Hepatocyte (in vitro differentiated cells): ENCODE data around the gene MED9.

Experiments
- EZH2 ChIP-seq: fragments of 200-600 bp; sonication (generic); IDR thresholded peaks from 2 replicates; pipeline ENCODE4 v1.6.1; 2016; ENCODE audit warnings: antibody characterized with exemption, mild to moderate bottlenecking, borderline replicate concordance
- TF ChIP-seq, protein P1 (sequence below): fragments of 200-600 bp; sonication (generic); IDR thresholded peaks from 2 replicates; pipeline ENCODE4 v1.5.1; 2016; ENCODE audit warnings: antibody characterized with exemption, mild to moderate bottlenecking; ENCODE audit not compliant: poor library complexity

DNA sequence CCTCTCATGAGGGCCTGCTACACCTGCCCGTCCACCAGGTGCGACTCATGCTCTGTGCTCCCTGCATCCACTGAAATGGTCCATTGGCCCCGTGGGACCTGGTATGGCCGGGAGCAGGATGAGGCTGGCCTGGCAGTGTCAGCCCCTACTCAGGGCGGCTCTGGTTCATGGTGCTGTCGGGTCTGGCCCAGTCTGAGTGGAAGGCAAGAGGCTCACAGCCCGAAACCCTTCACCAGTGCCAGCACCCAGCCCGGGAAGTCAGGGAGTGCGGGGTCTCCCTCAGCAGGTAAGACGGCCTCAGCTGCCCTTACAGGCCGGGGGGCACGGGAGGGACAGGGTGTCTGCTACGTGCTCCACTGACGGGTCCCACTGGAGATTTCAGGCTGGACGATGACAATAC, 59.9 kb downstream of the MED9 start:
- TF ChIP-seq, protein P1, sequence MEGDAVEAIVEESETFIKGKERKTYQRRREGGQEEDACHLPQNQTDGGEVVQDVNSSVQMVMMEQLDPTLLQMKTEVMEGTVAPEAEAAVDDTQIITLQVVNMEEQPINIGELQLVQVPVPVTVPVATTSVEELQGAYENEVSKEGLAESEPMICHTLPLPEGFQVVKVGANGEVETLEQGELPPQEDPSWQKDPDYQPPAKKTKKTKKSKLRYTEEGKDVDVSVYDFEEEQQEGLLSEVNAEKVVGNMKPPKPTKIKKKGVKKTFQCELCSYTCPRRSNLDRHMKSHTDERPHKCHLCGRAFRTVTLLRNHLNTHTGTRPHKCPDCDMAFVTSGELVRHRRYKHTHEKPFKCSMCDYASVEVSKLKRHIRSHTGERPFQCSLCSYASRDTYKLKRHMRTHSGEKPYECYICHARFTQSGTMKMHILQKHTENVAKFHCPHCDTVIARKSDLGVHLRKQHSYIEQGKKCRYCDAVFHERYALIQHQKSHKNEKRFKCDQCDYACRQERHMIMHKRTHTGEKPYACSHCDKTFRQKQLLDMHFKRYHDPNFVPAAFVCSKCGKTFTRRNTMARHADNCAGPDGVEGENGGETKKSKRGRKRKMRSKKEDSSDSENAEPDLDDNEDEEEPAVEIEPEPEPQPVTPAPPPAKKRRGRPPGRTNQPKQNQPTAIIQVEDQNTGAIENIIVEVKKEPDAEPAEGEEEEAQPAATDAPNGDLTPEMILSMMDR, result no peak
- TF ChIP-seq EZH2, result no peak
